HepG2 (cell line): Measurements from ENCODE around the gene CHFR. TPM values are rescaled to one million over a fixed set of nuclear protein-coding genes. Genes with fewer than 3 reads are reported as not detected.

Experiments used
- HOXA3 ChIP-seq: sonication (generic); formaldehyde crosslinking; IDR thresholded peaks from 2 replicates; pipeline ENCODE4 v1.5.0; 2020; ENCODE audit warnings: missing genetic modification reagents
- MYNN ChIP-seq: sonication (generic); formaldehyde crosslinking; IDR thresholded peaks from 2 replicates; pipeline ENCODE4 v1.4.0; 2020; ENCODE audit warnings: mild to moderate bottlenecking, low read depth, missing genetic modification reagents
- NFE2 ChIP-seq: sonication (generic); formaldehyde crosslinking; IDR thresholded peaks from 2 replicates; pipeline ENCODE4 v1.4.0; 2020; ENCODE audit warnings: missing genetic modification reagents
- NFYB ChIP-seq: sonication (generic); formaldehyde crosslinking; IDR thresholded peaks from 2 replicates; pipeline ENCODE4 v1.4.0; 2020; ENCODE audit warnings: missing genetic modification reagents
- NONO ChIP-seq, 2 experiments: fragments of 450-650 bp in 1 of 2; sonication (generic) in 1 of 2; formaldehyde crosslinking in 1 of 2; IDR thresholded peaks in 1 of 2; conservative IDR thresholded peaks in 1 of 2; 2 replicates each; pipeline versions ENCODE4 v1.6.1 to v1.8.0; 2017 to 2022; ENCODE audit warnings: mild to moderate bottlenecking in 1 of 2, missing genetic modification reagents in 1 of 2, moderate library complexity in 1 of 2
- SALL1 ChIP-seq: sonication (generic); formaldehyde crosslinking; IDR thresholded peaks from 2 replicates; pipeline ENCODE4 v1.8.0; 2022; ENCODE audit warnings: mild to moderate bottlenecking, missing genetic modification reagents
- polyA plus RNA-seq, 8 experiments: library from polyadenylated mRNA; depleted of rRNA in 3 of 8; stranded (reverse) in 7 of 8; unstranded in 1 of 8; fragments of >200 nt; fragmentation: Illumina TruSeq in 4 of 8; extraction: Trizol in 4 of 8; gene quantifications; 2 replicates each; pipeline versions ENCODE4 v1.2.1 to v1.2.3, GENCODE V29; 2011 to 2016; ENCODE audit warnings: low read depth in 4 of 8, missing spikeins in 1 of 8, mixed read lengths in 1 of 8; ENCODE audit not compliant: insufficient read depth in 1 of 8
- total RNA-seq, 5 experiments: library from RNA; depleted of rRNA; stranded (reverse); fragments of >200 nt; fragmentation: Illumina TruSeq; extraction: Trizol; gene quantifications; 2 replicates each; pipeline ENCODE4 v1.2.3, GENCODE V29; 2016; ENCODE audit warnings: low read depth in 1 of 5
- TF ChIP-seq, protein P1 (sequence below): sonication (generic); formaldehyde crosslinking; IDR thresholded peaks from 2 replicates; pipeline ENCODE4 v1.4.0; 2020; ENCODE audit warnings: missing genetic modification reagents, borderline replicate concordance
- TF ChIP-seq, protein P2 (sequence below): sonication (generic); formaldehyde crosslinking; IDR thresholded peaks from 2 replicates; pipeline ENCODE4 v1.5.0; 2020; ENCODE audit warnings: mild to moderate bottlenecking, missing genetic modification reagents
- TF ChIP-seq, protein P3 (sequence below), 2 experiments: sonication (generic) in 1 of 2; formaldehyde crosslinking in 1 of 2; IDR thresholded peaks; 2 replicates each; pipeline versions ENCODE4 v1.6.1 to v1.9.0; 2014 to 2022; ENCODE audit warnings: antibody characterized with exemption in 1 of 2, borderline replicate concordance in 1 of 2, inconsistent platforms in 1 of 2, low read depth in 1 of 2, missing genetic modification reagents in 1 of 2
- TF ChIP-seq, protein P4 (sequence below): sonication (generic); formaldehyde crosslinking; IDR thresholded peaks from 2 replicates; pipeline ENCODE4 v1.5.0; 2020; ENCODE audit warnings: missing genetic modification reagents
- TF ChIP-seq, protein P5 (sequence below): sonication (generic); formaldehyde crosslinking; IDR thresholded peaks from 2 replicates; pipeline ENCODE4 v1.4.0; 2020; ENCODE audit warnings: missing genetic modification reagents

CHFR gene
- total and polyA plus RNA-seq, 2 of the 13 experiments (the other 11 are each of a cell fraction or from before 2014, with no cell fraction given), result 21.4 to 21.5 TPM

DNA sequence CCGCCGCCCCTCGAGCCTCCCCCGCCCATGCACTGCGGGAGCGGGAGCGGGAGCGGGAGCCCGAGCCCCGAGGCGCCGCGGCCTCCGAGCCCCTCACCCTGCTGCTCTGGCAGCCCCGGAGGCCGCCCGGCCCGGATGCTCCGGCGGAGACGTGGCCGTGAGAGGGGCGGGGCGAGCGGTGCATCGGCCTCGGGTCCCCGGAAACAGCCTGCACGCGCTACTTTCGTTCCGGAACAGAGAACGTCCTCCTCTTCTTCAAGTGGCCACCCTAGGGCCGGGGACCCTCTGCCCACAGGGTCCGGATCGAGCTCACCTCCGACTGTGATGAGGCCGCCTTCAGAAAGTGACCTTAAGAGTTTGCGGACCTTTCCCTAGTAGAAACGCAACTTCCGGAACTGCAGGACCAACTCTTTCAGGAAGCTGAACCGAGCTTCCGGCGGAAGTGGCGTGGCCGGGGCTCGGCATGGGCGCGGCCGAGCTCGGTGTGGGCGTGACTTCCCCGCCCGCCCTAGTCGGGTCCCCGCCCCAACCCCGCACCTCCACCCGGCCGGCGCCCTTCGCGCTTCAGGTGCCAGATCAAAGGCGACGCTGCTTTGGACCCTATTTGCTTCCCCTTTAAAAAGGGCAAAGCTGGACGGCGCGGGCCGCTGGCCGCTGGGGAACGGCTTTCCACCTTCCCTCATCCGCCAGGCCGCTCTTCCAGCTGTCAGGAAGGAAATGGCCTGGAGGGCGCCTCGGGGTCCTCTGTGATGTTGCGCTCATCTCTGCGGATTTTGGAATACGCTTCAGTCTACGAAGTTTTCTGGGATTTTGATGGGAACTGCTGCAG lies 58.5 kb downstream of the CHFR start, which contains the start of gene GOLGA3 (continued):
- TF ChIP-seq, protein P1, sequence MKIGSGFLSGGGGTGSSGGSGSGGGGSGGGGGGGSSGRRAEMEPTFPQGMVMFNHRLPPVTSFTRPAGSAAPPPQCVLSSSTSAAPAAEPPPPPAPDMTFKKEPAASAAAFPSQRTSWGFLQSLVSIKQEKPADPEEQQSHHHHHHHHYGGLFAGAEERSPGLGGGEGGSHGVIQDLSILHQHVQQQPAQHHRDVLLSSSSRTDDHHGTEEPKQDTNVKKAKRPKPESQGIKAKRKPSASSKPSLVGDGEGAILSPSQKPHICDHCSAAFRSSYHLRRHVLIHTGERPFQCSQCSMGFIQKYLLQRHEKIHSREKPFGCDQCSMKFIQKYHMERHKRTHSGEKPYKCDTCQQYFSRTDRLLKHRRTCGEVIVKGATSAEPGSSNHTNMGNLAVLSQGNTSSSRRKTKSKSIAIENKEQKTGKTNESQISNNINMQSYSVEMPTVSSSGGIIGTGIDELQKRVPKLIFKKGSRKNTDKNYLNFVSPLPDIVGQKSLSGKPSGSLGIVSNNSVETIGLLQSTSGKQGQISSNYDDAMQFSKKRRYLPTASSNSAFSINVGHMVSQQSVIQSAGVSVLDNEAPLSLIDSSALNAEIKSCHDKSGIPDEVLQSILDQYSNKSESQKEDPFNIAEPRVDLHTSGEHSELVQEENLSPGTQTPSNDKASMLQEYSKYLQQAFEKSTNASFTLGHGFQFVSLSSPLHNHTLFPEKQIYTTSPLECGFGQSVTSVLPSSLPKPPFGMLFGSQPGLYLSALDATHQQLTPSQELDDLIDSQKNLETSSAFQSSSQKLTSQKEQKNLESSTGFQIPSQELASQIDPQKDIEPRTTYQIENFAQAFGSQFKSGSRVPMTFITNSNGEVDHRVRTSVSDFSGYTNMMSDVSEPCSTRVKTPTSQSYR (CRISPR knock-in tag), result no peak
- no peak for TF ChIP-seq NONO (IDR thresholded peaks at IDR 0.05)
- TF ChIP-seq NONO (CRISPR knock-in tag; conservative IDR thresholded peaks at IDR 0.05), result peak; percentile 74
- no peak for TF ChIP-seq NFE2 (CRISPR knock-in tag)
- TF ChIP-seq, protein P2, sequence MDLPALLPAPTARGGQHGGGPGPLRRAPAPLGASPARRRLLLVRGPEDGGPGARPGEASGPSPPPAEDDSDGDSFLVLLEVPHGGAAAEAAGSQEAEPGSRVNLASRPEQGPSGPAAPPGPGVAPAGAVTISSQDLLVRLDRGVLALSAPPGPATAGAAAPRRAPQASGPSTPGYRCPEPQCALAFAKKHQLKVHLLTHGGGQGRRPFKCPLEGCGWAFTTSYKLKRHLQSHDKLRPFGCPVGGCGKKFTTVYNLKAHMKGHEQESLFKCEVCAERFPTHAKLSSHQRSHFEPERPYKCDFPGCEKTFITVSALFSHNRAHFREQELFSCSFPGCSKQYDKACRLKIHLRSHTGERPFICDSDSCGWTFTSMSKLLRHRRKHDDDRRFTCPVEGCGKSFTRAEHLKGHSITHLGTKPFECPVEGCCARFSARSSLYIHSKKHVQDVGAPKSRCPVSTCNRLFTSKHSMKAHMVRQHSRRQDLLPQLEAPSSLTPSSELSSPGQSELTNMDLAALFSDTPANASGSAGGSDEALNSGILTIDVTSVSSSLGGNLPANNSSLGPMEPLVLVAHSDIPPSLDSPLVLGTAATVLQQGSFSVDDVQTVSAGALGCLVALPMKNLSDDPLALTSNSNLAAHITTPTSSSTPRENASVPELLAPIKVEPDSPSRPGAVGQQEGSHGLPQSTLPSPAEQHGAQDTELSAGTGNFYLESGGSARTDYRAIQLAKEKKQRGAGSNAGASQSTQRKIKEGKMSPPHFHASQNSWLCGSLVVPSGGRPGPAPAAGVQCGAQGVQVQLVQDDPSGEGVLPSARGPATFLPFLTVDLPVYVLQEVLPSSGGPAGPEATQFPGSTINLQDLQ (CRISPR knock-in tag), result peak; percentile 89; the same call in 1 of the 2 replicates
- TF ChIP-seq, protein P3, sequence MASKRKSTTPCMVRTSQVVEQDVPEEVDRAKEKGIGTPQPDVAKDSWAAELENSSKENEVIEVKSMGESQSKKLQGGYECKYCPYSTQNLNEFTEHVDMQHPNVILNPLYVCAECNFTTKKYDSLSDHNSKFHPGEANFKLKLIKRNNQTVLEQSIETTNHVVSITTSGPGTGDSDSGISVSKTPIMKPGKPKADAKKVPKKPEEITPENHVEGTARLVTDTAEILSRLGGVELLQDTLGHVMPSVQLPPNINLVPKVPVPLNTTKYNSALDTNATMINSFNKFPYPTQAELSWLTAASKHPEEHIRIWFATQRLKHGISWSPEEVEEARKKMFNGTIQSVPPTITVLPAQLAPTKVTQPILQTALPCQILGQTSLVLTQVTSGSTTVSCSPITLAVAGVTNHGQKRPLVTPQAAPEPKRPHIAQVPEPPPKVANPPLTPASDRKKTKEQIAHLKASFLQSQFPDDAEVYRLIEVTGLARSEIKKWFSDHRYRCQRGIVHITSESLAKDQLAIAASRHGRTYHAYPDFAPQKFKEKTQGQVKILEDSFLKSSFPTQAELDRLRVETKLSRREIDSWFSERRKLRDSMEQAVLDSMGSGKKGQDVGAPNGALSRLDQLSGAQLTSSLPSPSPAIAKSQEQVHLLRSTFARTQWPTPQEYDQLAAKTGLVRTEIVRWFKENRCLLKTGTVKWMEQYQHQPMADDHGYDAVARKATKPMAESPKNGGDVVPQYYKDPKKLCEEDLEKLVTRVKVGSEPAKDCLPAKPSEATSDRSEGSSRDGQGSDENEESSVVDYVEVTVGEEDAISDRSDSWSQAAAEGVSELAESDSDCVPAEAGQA (IDR thresholded peaks at IDR 0.05; ENCODE audit: low read depth), result peak; percentile 56
- TF ChIP-seq, protein P3 (CRISPR knock-in tag; IDR thresholded peaks at IDR 0.05; ENCODE audit: borderline replicate concordance), result no peak
- TF ChIP-seq NFYB (CRISPR knock-in tag), result no peak; the same call in 1 of the 2 replicates
- TF ChIP-seq MYNN (CRISPR knock-in tag), result no peak
- TF ChIP-seq, protein P4, sequence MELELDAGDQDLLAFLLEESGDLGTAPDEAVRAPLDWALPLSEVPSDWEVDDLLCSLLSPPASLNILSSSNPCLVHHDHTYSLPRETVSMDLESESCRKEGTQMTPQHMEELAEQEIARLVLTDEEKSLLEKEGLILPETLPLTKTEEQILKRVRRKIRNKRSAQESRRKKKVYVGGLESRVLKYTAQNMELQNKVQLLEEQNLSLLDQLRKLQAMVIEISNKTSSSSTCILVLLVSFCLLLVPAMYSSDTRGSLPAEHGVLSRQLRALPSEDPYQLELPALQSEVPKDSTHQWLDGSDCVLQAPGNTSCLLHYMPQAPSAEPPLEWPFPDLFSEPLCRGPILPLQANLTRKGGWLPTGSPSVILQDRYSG (CRISPR knock-in tag), result no peak
- peak; percentile 81 for TF ChIP-seq HOXA3
- TF ChIP-seq SALL1 (CRISPR knock-in tag), result peak; percentile 49
- TF ChIP-seq, protein P5, sequence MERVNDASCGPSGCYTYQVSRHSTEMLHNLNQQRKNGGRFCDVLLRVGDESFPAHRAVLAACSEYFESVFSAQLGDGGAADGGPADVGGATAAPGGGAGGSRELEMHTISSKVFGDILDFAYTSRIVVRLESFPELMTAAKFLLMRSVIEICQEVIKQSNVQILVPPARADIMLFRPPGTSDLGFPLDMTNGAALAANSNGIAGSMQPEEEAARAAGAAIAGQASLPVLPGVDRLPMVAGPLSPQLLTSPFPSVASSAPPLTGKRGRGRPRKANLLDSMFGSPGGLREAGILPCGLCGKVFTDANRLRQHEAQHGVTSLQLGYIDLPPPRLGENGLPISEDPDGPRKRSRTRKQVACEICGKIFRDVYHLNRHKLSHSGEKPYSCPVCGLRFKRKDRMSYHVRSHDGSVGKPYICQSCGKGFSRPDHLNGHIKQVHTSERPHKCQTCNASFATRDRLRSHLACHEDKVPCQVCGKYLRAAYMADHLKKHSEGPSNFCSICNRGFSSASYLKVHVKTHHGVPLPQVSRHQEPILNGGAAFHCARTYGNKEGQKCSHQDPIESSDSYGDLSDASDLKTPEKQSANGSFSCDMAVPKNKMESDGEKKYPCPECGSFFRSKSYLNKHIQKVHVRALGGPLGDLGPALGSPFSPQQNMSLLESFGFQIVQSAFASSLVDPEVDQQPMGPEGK (CRISPR knock-in tag), result peak; percentile 57; the same call in 1 of the 2 replicates
